Umbilical cord (tissue), 2 donors: ENCODE measurements around the gene CCDC141. TPM values are rescaled to one million over a fixed set of nuclear protein-coding genes. Genes with fewer than 3 reads are reported as not detected.
A peak's percentile ranks its signal among the peaks of the same experiment; 100 is the strongest.

Experiments
- DNase-seq: peaks from one replicate; pipeline ENCODE4 v3.0.0-alpha.2; 2015; ENCODE audit warnings: low spot score
- total RNA-seq: library from RNA; depleted of rRNA; stranded (reverse); fragments of >200 nt; gene quantifications from one replicate; pipeline ENCODE4 v1.2.3, GENCODE V29; 2014; ENCODE audit warnings: low replicate concordance; ENCODE audit not compliant: insufficient read depth

The CCDC141 gene
- total RNA-seq, 1 donor from 2014 or later: 5.3 TPM

DNA sequence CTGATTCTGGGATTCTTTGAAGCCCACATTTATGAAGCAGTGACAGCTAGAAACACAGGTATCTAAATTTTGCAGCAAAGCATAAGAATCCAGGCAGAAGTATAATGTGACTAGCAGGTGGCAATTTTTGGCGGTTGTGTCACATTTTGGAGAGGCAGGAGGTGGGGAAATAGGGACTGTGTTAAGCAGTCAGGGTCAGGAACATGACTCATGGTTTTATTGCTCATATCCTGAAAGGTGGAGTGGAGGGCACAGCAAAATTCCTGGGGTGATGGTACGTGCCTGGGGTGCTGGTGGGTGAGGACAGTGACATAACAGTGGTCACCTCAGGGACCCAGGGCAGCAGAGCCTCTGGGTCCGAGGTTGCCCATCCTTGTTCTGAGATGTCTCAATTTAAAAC is 179.2 kb downstream of the CCDC141 start:
- DNase-seq: no peak

DNA sequence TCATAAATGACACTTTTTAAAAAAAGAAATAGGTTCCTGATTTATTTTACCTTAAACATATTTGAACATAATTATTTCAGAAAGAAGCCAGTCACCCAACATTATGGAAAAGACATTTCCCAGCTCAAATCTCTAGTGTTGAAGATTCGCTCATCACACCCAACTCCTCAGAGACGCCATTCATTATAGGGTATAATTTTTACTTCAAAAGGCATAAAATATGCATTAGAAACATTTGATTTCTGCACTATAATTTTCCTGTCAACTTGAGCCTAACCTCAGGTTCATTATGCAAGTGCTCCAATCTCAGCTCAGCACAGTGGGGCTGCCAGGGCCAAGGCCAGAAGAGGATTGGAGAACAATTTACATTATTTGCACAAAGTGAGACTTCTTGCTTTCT is 183.9 kb downstream of the CCDC141 start:
- DNase-seq: no peak

DNA sequence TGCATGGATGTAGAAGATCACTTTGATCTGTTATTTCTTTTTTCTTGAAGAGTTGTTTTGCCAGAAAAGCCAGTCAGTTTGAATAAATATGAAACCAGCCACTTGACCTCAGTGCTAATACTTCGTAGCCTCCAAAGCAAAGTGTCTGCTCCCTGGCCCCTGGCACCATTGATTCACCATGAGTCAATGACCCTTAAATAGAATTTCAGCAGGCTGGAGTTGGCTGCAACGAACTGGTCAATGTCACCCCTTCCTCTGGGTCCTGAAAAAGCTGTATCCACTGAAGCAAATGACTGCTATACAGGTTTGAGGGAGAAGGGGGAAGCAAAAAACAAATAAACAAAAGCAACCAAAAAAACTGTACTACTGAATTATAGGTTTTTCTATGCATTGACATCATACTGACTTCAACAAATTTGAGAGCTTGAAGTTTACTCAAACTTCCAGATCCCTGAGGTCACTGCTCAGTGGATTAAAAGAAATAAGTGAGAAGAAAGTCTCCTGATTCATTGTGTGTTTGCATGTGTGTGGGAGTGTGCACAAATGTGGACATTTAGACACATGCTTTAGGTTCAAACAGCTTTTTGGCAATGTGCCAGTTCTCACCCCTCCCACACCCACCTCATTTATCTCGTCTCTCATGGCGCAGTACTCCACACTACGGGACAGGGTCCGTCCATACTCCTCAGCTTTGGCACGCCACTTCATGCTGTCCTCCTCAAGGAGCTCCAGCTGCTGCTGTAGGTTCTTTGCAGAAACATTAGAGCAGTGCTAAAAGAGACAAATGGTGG is 184.6 kb downstream of the CCDC141 start:
- no peak for DNase-seq

DNA sequence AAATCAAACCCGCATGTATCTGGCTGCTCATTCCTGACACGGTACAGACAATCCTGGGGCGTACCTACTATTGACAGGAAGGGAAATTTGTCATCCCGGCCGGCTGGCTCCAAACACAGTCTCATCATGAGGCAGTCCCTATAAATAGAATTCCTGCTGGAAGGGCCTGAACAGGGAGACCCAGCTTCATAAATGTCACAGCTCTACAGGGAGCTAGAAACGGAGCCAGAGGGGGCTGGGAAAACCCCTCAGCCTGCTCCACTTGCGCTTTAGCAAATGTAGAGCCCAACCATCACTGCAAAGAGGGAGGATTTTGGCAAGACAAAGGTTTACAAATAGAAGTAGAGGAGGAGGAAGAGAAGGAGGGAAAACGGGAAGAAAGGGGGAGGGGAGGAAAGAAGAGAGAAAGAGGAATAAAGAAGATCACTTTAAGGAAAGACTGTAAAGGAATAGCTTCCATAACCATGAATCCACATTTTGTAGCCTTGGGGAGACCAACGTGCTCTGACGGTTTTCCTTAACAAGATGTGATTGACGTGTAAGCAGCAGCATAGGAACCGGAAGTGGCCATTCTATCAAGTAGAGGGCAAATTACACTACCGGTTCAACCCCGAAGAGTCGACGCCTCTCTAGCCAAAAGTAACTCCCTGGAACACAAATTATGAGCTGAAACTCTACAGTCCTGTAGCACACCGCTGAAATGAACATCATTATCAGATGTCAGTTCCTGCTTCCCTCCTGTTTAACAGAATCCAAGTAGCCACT is 185.9 kb downstream of the CCDC141 start:
- peak; percentile 29 for DNase-seq

DNA sequence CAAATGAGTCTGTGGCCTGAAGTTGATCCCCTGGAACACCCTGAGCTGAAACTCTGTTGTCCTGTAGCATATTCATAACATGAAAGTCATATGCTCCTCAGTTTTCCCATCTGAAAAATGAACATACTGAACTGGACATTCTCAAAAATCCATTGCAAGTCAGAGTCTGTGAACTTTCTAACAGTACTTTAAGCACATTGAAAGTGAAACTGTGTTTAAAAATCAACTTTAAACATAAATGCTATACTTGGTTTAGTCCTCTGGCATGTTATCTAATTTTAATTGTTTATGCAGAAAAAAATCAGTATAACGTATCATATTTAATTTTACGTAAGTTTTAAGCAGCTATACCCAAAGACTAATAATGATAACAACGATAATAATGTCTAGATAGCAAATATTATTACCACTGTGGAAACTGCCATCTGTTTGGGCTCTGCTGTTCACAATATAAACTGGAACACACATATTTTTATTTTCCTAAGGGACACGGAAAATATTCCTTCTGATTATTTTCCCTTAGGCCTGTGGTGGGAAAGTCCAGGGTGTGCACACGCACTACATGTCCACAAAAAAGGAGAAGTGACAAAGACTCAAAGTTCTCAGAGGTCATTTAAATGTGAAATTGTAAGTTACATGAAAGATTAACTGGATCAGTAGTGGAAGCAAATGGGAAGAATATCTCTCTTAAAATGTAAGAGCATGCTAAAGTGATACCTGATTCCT is 186.6 kb downstream of the CCDC141 start:
- no peak for DNase-seq

DNA sequence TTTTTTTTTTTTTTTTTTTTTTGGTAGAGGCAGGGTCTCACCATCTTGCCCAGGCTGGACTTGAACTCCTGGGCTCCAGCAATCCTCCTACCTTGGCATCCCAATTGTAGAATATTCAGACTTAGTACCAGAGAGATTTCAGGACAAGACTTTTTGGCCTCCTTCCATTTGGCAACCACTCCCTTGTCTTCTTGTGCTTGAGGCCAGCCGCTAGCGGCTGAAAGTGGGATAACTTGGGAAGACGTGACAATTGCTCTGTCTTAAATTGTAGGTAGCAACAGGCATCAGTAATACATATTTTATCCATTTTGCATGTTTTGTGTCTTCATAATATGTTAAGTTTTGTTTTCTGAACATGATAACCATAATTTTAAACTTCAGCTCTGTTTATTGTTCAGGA is 189.4 kb downstream of the CCDC141 start:
- peak; percentile 76 for DNase-seq

DNA sequence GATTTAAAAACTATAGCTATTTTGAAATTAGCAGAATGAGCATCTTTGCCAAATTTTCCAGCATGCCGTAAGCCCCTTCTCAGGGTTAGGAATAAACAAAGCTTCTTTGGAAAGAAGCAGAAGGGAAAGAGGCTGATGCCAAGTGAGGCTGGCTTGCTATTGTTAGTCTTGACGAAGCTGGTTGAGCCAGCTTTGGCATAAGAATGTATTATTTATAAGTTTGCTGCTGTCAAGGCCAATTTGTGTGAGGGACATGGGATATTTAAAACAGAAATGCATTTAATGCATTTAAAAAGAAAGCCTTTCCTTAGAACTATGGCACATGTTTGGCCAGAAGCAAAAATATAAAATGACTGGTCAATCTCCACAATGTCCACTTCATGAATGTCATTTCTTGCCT is 190.2 kb downstream of the CCDC141 start:
- DNase-seq: no peak

DNA sequence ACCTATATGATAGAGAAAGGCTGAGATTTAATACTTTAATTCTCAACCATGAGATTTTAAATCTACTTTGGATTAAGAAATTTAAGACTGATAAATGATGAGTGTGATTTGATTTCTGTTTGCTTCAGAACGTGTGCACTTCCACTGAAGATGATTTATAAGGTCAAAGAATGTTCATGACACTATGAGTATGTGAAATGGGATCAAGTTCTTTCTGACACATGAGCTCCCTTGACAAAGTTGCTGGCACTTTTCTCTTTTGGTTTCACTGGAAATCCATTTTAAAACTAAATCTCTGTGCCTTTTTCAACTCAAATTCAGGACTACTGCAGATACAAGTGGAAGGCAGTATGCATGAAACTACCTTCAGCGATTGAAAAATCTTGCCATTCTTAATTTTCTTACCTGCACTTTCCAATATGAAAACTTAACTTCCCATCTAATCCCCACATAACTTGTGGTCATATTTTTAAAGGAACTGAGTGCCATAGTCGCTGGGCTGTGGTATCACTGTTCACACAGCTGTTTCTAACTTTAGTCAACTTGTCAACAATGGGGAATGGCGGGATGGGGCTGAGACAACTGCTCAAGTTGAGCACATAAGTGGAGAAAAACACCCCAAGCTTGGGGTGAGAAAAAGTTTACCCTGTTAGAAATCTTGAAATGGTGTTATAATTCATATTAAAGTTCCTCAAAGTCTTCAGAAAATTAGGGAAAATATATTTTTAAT is 190.9 kb downstream of the CCDC141 start:
- no peak for DNase-seq

DNA sequence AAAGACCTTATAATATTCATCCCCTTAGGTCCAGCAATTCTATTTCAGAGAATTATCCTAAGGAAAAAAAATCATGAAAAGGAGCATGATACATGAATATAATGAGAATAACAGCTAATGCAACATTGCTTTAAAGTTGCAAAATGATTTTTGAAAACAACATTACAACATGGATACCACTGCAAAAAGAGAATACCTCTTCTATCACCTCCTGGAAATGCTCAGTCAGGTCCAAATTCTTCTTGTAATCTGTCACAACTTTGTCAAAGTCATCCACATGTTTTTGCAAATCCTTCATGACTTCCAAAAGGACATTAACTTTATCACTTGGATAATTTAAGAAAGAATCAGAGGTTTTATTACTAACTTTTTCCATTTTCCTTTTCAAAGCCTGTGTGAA is 194.8 kb downstream of the CCDC141 start:
- no peak for DNase-seq

DNA sequence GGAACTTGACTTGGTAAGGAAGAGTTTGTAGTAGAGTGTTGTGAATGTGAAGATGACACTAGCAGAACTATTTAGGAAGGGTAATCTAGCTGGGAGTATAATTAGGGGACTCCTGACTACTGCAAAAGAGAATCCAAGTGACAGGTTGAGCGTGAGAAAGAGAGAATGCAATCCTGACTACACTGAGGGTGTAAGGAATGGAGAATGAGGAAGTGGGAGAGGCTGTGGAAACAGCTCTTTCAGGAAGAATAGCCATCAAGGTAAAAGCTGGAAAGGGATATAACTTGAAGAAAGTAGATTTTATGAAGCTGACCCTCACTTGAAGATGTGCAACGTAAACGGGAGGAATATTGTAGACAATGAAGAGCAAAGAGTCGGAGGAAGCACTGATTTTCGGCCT is 201.6 kb downstream of the CCDC141 start:
- no peak for DNase-seq

DNA sequence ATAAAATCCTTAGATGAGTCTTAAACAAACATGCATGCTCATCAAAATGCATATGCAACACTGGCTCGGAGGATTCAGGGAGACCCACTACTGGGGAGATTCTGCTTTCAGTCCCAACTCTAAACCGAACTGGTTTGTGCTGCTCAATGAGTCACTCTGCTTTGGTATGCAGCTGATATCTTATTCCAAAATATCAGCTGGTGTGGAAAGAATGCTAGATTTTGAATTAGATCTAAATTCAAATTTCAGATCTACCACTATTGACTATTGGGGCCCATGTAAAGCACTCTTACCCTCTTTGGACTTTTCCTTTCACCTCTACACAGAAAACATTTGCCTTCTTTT is 203.5 kb downstream of the CCDC141 start:
- no peak for DNase-seq

DNA sequence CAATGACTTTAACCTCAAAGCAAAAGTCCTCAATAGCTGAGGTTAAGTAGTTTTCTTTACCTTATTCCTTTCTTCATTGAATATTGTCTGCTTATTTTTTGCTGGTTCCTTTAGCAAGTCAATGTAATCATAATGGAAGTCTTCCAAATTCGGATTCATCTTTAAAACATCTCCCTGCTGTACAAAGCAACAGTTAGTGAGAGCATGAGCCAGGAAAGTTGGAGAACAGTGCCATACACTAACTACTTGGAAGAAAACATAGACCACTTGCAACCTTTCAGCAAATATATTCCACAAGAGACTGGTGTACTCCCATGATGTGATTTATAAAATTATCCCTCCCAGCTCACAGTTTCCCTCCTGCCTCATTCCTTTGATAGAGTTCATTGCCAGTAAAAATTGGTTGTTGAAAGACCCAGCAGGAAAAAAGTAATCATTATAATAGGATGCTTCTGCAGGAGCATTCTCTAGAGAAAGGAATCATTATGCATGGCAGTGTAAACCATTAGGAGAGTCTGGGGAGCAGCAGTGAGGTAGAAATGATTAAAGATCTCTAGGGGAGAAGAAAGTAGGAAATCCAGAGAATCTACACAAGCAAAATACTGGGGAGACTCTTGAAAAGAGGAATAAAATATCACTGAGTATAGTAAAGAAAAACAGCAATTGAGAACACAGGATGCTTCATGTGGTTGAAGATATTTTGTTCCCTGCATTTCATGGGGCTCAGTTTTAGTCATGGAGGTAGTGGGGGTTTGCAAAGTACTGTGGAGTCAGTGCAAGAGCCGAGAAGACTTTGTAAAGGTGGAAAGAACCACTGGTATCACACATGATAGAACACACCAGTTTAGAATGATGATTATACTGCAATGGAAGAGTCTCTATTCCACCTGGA is 204.1 kb downstream of the CCDC141 start:
- DNase-seq: peak; percentile 54

DNA sequence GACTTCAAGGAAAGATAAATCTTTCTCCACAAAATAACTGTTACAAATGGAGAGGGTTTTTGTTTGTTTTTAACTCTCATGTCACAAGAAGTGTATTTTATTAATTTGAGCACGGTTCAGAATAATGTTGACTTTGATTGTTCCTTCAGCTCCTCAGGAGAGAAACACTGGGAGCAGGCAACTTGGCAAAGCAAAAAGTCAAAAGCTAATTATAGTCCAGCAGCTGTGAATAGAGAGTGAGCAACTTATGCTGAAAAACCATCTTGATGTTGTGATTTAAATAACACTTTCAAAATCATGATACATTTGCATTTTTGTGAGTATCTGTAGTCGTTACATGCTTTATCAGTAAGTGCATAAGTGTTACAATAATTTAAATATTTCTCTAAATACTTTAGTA is 205.2 kb downstream of the CCDC141 start:
- no peak for DNase-seq

DNA sequence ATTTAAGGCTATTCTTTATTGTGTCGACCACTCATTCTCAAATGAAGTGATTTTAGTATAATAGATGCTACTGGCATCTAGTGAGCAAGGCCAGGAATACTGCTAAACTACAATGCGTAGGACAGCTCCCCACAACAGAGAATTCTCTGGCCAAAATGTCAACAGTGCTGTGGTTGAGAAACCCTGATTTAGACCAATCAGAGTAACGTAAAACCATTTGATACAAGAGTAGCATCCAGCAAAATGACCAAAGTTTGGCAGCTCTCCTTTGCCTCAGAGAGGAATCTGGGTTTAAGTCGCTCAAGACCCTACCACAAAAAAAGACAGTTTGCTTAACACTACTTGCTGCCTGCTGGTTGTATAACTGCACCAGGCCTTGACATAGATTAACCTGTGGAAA is 205.7 kb downstream of the CCDC141 start:
- DNase-seq: no peak

DNA sequence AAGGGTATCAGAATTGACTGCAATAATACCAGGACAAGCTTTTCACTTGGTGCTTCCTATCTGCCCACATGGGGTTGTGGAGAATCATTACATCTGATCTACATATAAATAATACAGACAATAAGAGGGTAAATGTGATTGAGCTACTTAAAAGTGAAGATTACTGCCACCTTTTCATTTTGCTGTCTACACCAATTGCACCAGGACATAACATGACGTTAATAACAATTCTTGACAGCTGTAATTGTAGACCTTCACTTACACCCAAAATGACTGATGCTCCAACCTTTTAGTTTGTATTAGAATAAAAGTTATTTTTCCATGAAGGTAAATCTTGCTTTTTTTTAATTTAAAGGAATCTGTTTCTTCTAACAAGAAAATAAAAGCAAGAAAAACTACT is 206.2 kb downstream of the CCDC141 start:
- DNase-seq: no peak

DNA sequence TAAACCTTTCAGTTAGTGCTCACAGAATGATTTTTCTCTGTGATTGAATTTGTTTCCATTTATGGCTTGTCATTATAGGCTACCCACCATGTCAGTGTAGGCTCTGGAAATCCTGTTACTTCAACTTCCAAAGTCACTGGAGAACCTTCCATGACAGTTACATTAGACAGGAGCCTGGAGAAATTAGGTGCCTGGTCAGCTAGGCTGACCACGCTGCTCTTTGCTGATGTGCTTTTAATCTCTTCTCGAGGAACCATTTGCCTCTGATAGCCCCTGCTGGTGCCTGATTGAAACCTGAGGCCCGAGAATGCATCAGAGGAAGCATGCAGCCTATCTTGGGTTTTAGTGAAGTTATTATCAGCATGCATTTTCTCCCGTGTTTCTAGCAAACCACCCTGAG is 213.1 kb downstream of the CCDC141 start:
- DNase-seq: peak; percentile 12

DNA sequence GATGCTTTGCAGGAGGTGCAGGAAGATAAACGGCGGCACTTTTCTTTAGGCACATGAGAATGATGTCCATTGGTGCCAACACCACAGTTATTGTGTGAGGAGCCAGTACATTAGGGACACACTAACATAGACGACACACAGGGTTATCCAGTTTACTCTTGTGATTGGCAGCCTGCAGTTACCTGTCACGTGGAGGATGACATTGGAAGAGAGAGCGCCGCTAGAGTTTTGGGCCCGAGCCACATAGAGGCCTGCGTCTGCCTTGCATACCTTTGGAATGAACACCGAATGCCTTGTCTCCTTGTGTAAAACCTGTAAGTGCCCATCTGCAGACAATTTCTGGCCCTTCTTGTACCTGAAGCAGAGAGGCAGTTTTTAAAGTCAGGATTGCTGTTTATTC is 215.9 kb downstream of the CCDC141 start:
- DNase-seq: no peak

DNA sequence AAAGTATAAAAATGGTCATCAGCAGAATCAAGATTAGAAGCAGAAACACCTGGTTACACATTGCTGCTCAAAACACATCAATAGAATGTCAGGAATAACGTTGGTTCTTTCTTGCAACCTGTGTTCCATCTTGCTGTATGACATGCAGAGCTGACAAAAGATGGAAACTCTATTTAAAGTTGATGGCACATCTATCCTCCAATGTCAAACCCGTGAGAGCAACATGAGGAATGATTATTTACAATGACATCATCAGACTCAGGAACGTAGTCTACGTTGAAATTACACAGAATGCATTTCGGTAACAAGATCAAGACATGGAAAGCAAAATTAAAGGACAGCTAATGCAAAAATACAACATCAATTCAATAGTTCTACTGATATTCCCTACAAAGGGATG is 216.6 kb downstream of the CCDC141 start:
- no peak for DNase-seq

DNA sequence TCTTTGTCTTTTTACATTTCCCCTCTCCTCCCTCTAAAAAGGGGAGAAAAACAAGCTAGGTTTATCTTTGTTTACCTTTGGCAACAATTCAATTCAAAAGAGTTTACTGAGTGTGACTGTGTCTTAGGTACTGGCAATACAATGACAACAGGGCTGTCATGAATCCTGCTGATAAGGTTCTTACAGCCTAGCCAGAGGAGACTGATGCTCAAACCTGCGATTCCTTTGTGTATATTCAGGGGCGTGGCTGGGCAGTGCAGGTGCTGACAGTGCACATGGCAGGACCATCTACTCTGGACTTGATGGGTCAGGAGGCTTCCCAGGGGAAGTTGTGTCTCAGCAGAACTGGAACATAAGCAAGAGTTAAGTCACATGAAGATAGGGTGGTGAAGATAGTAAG is 219.5 kb downstream of the CCDC141 start:
- DNase-seq: no peak

DNA sequence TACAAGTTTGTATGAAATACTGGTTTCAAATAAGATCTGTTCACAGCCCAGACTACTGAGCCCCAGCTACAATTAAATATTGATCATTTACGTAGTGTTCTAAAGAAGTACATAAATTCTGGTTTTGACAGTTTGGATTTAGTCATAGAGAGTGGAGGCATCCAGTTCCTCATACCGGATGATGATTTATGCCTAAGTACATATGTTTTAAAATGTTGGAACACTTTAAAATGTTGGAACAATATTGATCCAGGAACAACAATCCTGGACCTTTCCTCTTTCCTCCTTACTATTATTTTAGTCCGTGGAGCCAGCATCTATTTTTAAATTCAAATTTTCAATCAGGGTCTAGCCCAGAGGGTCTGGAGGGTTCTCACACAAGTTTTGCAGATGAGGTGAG is 220.0 kb downstream of the CCDC141 start:
- no peak for DNase-seq
